GM19438 (cell line): ENCODE results near the gene CHM.
"Not testable (repeated sequence)": the region's sequence is repeated elsewhere in the genome, so short reads cannot be mapped to it uniquely, and the experiment has no call there.

Source experiments
- ATAC-seq: cut with Tn5 transposase; IDR thresholded peaks from one replicate; pipeline ENCODE4 v1.9.1; 2021; ENCODE audit warnings: low read depth; ENCODE audit not compliant: unreplicated experiment

Gene CHM

DNA sequence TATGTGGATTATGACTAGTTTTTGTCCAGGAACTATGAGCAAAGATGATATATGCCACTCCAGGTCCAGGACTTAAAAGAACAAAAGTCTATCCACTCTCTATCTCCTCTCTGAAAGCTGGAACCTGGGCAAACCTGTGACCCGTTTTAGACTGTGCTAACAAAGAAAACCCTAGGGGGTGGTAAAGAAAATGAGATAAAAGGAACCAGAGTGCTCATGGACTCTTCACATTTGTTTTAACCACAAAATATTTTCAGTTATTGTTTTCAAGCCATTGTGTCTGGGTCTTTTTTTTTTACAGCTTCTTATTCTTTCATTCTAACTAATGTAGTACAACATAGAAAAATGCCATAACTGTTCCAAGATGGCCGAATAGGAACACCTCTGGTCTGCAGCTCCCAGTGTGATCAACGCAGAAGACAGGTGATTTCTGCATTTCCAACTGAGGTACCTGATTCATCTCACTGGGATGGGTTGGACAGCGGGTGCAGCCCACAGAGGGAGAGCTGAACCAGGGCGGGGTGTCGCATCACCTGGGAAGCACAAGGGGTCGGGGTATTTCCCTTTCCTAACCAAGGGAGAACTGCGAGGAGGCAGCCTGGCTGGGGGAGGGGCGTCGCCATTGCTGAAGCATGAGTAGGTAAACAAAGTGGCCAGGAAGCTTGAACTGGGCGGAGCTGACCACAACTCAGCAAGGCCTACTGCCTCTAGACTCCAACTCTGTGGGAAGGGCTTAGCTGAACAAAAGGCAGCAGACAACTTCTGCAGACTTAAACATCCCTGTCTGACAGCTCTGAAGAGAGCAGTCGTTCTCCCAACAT is 45.1 kb downstream of the CHM start:
- peak; percentile 69 for ATAC-seq

DNA sequence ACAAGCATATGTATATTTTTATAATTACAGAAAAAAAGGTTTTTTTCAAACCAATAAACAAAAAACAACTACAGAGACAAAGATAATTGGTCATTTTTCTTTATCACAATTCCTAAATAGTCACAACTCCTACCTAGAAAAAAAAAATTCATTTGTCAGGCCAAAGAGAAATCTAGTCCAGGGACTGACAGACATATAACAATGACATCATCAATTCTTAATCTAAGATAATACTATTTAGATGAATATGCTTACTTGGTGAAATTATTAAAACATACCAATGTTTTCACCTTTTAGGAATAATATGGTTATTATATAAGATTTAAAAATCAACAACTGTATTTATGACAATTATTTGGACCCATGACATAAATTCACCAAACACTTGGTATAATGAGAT is 48.4 kb downstream of the CHM start:
- ATAC-seq: no peak

GRCh38 chrX:85996555-85996954 is 50.8 kb downstream of the CHM start:
- no peak for ATAC-seq

DNA sequence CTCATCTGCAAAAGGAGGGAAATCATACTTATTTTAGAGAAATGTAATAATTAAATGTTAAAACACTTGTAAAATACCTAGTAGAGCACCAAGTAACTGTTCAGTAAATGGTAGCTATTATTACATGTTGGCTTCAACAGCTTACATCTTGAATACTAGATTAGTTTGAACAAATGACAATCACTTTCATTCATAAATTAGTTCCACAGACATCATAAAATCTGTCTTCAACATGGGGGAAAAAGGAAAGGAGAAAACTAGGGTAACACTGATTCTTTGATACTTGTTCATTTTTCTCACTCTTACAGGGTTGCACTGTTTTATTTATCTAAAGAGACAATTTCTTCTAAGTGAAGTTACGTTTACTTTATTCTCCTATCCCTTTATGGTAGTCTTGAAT is 51.7 kb downstream of the CHM start:
- no peak for ATAC-seq

DNA sequence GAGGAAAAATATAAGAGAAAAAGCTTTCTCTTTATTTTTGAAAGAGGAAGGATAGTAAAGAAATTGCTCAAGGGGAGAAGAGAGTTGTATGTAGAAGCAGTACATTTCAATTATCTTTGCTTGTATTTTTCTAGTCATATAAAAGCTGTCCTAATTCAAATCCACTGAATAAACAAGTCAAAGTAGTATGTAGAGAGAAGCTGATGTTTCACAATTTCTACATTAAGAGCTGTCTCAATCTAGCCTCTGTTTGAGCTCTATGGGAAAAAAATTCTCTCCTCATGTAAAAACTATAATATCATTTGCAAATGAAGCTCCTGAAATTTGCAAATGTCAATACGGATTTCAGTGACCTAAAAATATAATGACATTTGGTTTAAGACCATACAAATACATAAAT is 52.6 kb downstream of the CHM start:
- no peak for ATAC-seq

DNA sequence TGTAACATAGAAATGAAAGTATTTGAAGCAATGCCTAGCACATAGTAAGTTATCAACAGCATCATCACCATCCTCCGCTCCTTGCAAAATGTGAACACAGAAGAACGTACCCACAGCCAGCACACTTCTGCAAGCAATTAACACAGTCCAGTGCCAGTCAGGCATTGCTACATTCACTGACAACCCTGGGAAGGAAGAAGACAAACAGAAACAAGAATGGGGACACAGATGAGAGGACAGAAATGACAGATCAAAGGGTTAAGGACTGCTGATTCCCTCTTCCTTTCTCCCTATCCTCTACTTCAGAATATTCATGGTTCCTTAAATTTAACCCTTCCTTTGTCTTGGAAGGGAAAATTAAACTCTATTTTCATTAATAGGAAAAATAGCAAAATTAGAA is 53.1 kb downstream of the CHM start:
- no peak for ATAC-seq

DNA sequence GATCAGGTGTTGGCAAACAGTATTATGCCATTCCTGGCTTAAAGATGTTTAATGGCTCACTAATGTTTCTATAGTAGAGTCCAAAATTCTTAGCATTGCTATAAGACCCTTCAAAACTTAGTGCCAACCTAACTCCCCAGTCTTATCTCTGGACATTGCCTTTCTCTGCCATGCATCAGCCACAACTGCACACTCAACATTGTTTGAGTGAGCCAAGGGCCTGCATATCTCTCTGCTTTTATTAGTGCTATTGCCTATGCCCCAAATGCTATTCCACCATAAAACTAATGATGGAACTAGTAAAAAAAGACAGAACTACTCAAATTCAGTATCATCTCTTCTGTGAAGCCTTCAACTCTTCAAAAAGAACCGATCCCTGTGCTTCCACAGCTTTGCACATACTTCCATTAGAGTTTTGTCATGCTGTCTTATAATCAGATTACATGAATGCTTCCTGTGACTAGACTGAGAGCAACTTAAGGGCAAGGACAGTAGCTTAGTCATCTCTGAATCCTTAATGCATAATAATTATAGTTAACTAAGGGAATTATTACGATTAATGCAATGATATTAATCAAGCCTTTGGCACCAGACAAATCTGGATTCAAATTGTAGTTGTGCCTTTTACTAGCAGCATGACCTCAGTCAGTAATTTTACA is 53.7 kb downstream of the CHM start:
- no peak for ATAC-seq

DNA sequence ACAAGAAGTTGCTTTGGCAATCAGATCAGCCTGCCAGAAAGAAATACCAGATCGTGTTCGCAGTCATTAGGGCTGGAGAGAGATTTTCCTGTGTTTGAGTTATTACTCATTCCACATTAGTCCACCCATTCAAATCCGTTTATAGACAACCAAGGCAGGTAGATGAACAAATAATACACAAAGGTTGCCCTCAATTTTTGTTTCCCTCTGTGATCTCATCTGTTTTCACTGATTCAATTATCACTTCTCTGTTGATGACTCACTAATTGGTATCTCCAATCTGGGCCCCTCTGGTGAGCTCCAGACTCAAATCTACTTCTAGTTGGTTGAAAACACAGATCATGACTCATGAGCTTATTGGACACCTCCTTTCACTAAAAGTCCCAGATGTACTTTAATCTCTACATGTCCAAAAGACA is 54.5 kb downstream of the CHM start:
- no peak for ATAC-seq

DNA sequence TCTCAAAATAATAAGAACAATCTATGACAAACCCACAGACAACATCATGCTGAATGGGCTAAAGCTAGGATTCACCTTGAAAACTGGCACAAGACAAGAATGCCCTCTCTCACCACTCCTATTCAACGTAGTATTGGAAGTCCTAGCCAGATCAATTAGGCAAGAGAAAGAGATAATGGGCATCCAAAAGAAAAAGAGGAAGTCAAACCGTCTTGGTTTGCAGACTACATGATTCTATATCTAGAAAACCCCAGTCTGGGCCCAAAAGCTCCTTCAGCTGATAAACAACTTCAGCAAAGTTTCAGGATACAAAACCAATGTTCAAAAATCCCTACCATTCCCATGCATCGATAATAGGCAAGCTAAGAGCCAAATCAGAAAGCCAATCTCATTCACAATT is 59.0 kb downstream of the CHM start:
- no peak for ATAC-seq

- no peak for ATAC-seq
Observed at GRCh38 chrX:85980286-85980685, 67.1 kb downstream of the CHM start.

DNA sequence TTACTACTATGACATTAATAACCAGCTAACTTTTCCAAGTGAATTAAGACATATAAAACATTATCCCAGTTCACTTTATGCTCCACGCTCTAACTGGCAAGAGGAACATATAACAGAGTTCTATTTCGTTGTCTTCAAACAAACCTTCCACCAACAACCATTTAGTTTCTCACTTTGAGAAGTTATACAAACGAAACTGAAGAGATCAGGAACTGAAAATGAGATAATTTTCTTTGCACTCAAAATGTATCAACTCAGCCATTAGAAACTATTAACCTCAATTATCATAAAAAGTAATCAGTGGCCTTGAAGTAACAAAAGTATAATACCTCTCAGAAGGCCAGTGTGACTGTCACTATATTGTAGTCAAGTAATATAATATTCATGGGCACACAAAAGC is 70.1 kb downstream of the CHM start:
- ATAC-seq: no peak

- ATAC-seq: not testable (repeated sequence)
Observed at GRCh38 chrX:85972351-85972750, 75.0 kb downstream of the CHM start.

- no peak for ATAC-seq
Observed at GRCh38 chrX:85964744-85965143, 82.6 kb downstream of the CHM start.

DNA sequence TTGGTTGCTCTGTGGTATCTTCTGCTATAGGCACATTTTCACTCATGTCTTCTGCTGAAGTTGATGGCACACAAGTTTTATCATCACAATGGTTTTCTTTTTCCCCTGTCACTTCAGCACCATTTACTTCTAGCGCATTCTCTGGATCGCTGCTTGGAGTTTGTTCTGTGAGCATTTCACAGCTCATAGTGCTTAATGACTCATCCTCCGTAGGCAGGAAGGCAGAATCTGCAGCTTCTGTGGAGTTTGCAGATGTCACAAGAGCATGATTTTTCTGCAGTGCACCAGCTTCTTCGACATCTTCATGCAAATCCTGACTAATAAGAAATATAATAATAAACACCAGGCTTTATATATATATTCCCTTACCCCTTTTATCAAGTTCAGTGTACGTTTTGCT is 83.6 kb downstream of the CHM start:
- no peak for ATAC-seq

DNA sequence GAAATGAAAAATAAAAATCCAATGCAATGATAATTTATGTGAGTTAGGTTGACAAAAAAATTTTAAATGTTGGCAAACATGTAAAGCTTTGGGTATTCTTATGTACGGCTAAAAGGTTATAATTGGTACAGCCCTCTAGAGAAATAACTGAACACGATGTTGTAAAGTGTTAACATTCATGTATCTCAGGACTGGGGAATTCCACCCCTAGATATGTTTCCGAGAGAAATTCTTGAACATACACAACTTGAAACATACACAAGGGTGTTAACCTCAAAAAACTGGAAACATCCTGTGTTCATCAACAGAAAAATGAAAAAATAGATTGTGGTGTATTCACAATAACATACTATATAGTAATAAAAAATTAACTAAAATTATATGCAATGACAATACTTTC is 91.8 kb downstream of the CHM start:
- no peak for ATAC-seq

DNA sequence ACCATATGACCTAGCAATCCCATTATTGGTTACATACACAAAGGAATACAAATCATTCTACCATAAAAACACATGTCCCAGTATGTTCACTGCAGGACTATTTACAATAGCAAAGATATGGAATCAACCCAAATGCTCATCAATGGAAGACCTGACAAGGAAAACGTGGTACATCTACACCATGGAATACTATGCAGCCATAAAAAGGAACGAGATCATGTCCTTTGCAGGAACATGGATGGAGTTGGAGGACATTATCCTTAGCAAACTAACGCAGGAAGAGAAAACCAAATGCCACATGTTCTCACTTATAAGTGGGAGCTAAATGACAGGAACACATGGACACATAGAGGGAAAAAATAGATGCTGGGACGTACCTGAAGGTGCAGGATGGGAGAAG is 102.6 kb downstream of the CHM start:
- ATAC-seq: not testable (repeated sequence)

- ATAC-seq: no peak
Observed at GRCh38 chrX:85941275-85941674, 106.1 kb downstream of the CHM start.

- not testable (repeated sequence) for ATAC-seq
Observed at GRCh38 chrX:85939942-85940341, 107.4 kb downstream of the CHM start.

- ATAC-seq: not testable (repeated sequence)
Observed at GRCh38 chrX:85934399-85934798, 113.0 kb downstream of the CHM start.

- no peak for ATAC-seq
Observed at GRCh38 chrX:85930099-85930498, 117.3 kb downstream of the CHM start.

GRCh38 chrX:85928606-85929005 is 118.8 kb downstream of the CHM start:
- ATAC-seq: no peak

GRCh38 chrX:85927740-85928139 is 119.6 kb downstream of the CHM start:
- ATAC-seq: no peak
